Measurements from ENCODE around the gene STIM1.

The STIM1 gene

GRCh38 chr11:4138497-4138896 lies 283.0 kb downstream of the STIM1 start:
- peaks cover 3% of the 10 kb centered on the region for H3K9me3 ChIP-seq (ENCODE audit: control insufficient read depth, low read length)
- WGBS, 2 experiments, result 96% methylated on average over 1 of the region's 1 CpG

GRCh38 chr11:4140067-4140636 lies 284.7 kb downstream of the STIM1 start:
- no peaks in the 10 kb centered on the region for H3K4me1 ChIP-seq (ENCODE audit: control insufficient read depth, insufficient read depth, low read length)
- H3K27ac ChIP-seq (ENCODE audit: insufficient read depth, low read depth, low read length, poor library complexity, severe bottlenecking), result no peak overlapping the region
- H3K27me3 ChIP-seq (ENCODE audit: control insufficient read depth, insufficient read depth, low read length, poor library complexity, severe bottlenecking), result no peaks in the 10 kb centered on the region
- WGBS, 2 experiments, result 93 to 99% methylated on average over 2 of the region's 2 CpGs
- H3K36me3 ChIP-seq (ENCODE audit: control insufficient read depth, insufficient read depth, low read length), result peaks cover 43% of the 10 kb centered on the region
- H3K4me3 ChIP-seq (ENCODE audit: insufficient read depth, low read depth, low read length), result no peak overlapping the region
- H3K9me3 ChIP-seq (ENCODE audit: control insufficient read depth, low read length), result peaks cover 3% of the 10 kb centered on the region

More at GRCh38 chr11:4138497-4138896, 283.0 kb downstream of the STIM1 start:
- H3K27ac ChIP-seq (ENCODE audit: insufficient read depth, low read depth, low read length, poor library complexity, severe bottlenecking), result no peak overlapping the region
- no peaks in the 10 kb centered on the region for H3K4me1 ChIP-seq (ENCODE audit: control insufficient read depth, insufficient read depth, low read length)
- H3K36me3 ChIP-seq (ENCODE audit: control insufficient read depth, insufficient read depth, low read length), result peaks cover 48% of the 10 kb centered on the region
- no peak overlapping the region for H3K4me3 ChIP-seq (ENCODE audit: insufficient read depth, low read depth, low read length)
- no peaks in the 10 kb centered on the region for H3K27me3 ChIP-seq (ENCODE audit: control insufficient read depth, insufficient read depth, low read length, poor library complexity, severe bottlenecking)

Measured in ectodermal cell (in vitro differentiated cells).